Ishikawa (cell line): ENCODE data around the gene ATP10B.

Experiments used
- CEBPB ChIP-seq: IDR thresholded peaks from 2 replicates; pipeline ENCODE4 v1.6.1; 2012
- CREB1 ChIP-seq: IDR thresholded peaks from 2 replicates; pipeline ENCODE4 v1.6.1; 2012; ENCODE audit warnings: low read depth
- EGR1 ChIP-seq: IDR thresholded peaks from 2 replicates; pipeline ENCODE4 v1.6.1; 2012
- EP300 ChIP-seq: IDR thresholded peaks from 2 replicates; pipeline ENCODE4 v1.6.1; 2012; ENCODE audit warnings: borderline replicate concordance
- FOXM1 ChIP-seq: IDR thresholded peaks from 2 replicates; pipeline ENCODE4 v1.6.1; 2012; ENCODE audit warnings: low read depth, borderline replicate concordance
- NFIC ChIP-seq: IDR thresholded peaks from 2 replicates; pipeline ENCODE4 v1.6.1; 2012
- RAD21 ChIP-seq: IDR thresholded peaks from 2 replicates; pipeline ENCODE4 v1.6.1; 2012; ENCODE audit warnings: low read depth
- TAF1 ChIP-seq: IDR thresholded peaks from 2 replicates; pipeline ENCODE4 v1.6.1; 2012; ENCODE audit warnings: low read depth, mild to moderate bottlenecking
- TCF12 ChIP-seq: IDR thresholded peaks from 2 replicates; pipeline ENCODE4 v1.6.1; 2012; ENCODE audit warnings: low read depth
- TEAD4 ChIP-seq: IDR thresholded peaks from 2 replicates; pipeline ENCODE4 v1.6.1; 2012
- USF1 ChIP-seq: IDR thresholded peaks from 2 replicates; pipeline ENCODE4 v1.6.1; 2012
- YY1 ChIP-seq: IDR thresholded peaks from 2 replicates; pipeline ENCODE4 v1.6.1; 2012; ENCODE audit warnings: low read depth
- ZBTB7A ChIP-seq: IDR thresholded peaks from 2 replicates; pipeline ENCODE4 v1.6.1; 2012; ENCODE audit warnings: low read depth
- TF ChIP-seq, protein P1 (sequence below): IDR thresholded peaks from 2 replicates; pipeline ENCODE4 v1.6.1; 2012; ENCODE audit warnings: low read depth, mild to moderate bottlenecking
- TF ChIP-seq, protein P2 (sequence below): IDR thresholded peaks from 2 replicates; pipeline ENCODE4 v1.6.1; 2012

ATP10B gene

DNA sequence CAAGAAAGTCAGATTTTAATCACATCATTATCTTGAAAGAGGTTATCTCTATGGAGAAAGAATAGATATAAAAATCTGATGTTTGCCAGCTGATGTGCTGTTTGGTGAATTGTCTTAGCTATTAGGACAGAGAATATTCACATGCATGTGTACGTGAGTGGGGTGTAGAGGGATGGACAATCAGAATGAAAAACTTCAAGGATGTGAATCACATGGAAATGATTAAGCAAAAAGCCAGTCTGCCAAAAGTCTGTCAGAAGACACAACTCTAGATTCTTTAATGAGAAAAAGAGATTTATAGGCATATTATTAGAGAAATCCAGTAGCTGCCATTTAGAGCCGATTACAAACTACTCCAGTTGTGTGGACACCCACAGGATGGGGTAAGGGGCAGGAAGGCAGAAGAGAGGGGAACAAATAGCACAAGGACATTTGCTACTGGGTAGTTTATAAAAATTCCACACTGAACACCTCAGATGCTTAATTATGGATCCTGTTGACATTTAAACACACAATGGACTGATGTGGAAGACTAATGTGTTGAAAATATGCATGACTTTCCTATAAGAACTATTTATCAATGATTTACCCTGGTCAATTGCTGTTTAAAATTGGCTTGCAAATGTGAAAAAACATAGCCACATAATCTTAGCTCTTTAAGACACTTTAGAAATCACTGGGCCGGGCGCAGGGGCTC is 302.9 kb downstream of the ATP10B start:
- TF ChIP-seq TCF12 = no peak
- TF ChIP-seq RAD21 = no peak
- no peak for TF ChIP-seq TEAD4
- TF ChIP-seq, protein P1, sequence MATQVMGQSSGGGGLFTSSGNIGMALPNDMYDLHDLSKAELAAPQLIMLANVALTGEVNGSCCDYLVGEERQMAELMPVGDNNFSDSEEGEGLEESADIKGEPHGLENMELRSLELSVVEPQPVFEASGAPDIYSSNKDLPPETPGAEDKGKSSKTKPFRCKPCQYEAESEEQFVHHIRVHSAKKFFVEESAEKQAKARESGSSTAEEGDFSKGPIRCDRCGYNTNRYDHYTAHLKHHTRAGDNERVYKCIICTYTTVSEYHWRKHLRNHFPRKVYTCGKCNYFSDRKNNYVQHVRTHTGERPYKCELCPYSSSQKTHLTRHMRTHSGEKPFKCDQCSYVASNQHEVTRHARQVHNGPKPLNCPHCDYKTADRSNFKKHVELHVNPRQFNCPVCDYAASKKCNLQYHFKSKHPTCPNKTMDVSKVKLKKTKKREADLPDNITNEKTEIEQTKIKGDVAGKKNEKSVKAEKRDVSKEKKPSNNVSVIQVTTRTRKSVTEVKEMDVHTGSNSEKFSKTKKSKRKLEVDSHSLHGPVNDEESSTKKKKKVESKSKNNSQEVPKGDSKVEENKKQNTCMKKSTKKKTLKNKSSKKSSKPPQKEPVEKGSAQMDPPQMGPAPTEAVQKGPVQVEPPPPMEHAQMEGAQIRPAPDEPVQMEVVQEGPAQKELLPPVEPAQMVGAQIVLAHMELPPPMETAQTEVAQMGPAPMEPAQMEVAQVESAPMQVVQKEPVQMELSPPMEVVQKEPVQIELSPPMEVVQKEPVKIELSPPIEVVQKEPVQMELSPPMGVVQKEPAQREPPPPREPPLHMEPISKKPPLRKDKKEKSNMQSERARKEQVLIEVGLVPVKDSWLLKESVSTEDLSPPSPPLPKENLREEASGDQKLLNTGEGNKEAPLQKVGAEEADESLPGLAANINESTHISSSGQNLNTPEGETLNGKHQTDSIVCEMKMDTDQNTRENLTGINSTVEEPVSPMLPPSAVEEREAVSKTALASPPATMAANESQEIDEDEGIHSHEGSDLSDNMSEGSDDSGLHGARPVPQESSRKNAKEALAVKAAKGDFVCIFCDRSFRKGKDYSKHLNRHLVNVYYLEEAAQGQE = no peak
- TF ChIP-seq FOXM1 = no peak
- TF ChIP-seq CREB1 = no peak
- TF ChIP-seq, protein P2, sequence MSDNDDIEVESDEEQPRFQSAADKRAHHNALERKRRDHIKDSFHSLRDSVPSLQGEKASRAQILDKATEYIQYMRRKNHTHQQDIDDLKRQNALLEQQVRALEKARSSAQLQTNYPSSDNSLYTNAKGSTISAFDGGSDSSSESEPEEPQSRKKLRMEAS = no peak
- TF ChIP-seq EP300 = no peak
- no peak for TF ChIP-seq CEBPB
- TF ChIP-seq USF1 = no peak
- TF ChIP-seq NFIC = no peak
- no peak for TF ChIP-seq EGR1
- TF ChIP-seq TAF1 = no peak
- TF ChIP-seq ZBTB7A = no peak
- TF ChIP-seq YY1 = no peak

DNA sequence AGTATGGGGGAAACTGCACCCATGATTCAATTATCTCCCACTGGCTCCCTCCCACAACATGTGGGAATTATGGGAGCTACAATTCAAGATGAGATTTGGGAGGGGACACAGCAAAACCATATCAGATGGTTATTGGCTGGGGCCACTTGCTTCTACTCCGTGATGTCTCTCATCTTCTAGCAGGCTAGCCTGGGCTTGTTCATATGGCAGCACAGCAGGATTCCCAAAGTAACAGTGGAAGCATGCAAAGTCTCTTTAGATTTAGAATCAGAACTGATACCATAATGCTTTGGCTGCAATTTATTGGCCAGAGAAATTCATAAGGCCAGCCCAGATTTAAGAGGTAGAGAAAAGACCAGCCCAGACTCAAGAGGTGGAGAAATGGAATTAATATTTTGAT is 304.1 kb downstream of the ATP10B start:
- TF ChIP-seq USF1 (no peak), FOXM1 (no peak)

GRCh38 chr5:160547061-160547460 is 304.9 kb downstream of the ATP10B start:
- no peak for TF ChIP-seq NFIC
- TF ChIP-seq, protein P2 = no peak

- TF ChIP-seq NFIC (no peak), YY1 (no peak), USF1 (no peak), EP300 (no peak), FOXM1 (no peak), CEBPB (no peak), TEAD4 (no peak), ZBTB7A (no peak), EGR1 (no peak), TCF12 (no peak), TAF1 (no peak), CREB1 (no peak), RAD21 (no peak)
- TF ChIP-seq, protein P2 = no peak
- TF ChIP-seq, protein P1 = no peak
These were observed 306.2 kb downstream of the ATP10B start for GRCh38 chr5:160545832-160546231.

GRCh38 chr5:160543395-160543794 is 308.6 kb downstream of the ATP10B start:
- no peak for TF ChIP-seq FOXM1
- no peak for TF ChIP-seq EGR1

GRCh38 chr5:160542840-160543239 is 309.2 kb downstream of the ATP10B start:
- TF ChIP-seq RAD21 (no peak), EGR1 (no peak), CREB1 (no peak), YY1 (no peak)
- TF ChIP-seq, protein P1 = no peak
